GM18508 (cell line): Measurements from ENCODE around the gene ATG7.
"Not testable (repeated sequence)": the region's sequence is repeated elsewhere in the genome, so short reads cannot be mapped to it uniquely, and the experiment has no call there.

Experiments used
- ATAC-seq: cut with Tn5 transposase; IDR thresholded peaks from one replicate; pipeline ENCODE4 v1.9.1; 2021; ENCODE audit warnings: moderate number of reproducible peaks; ENCODE audit not compliant: insufficient read depth, unreplicated experiment

ATG7 gene

DNA sequence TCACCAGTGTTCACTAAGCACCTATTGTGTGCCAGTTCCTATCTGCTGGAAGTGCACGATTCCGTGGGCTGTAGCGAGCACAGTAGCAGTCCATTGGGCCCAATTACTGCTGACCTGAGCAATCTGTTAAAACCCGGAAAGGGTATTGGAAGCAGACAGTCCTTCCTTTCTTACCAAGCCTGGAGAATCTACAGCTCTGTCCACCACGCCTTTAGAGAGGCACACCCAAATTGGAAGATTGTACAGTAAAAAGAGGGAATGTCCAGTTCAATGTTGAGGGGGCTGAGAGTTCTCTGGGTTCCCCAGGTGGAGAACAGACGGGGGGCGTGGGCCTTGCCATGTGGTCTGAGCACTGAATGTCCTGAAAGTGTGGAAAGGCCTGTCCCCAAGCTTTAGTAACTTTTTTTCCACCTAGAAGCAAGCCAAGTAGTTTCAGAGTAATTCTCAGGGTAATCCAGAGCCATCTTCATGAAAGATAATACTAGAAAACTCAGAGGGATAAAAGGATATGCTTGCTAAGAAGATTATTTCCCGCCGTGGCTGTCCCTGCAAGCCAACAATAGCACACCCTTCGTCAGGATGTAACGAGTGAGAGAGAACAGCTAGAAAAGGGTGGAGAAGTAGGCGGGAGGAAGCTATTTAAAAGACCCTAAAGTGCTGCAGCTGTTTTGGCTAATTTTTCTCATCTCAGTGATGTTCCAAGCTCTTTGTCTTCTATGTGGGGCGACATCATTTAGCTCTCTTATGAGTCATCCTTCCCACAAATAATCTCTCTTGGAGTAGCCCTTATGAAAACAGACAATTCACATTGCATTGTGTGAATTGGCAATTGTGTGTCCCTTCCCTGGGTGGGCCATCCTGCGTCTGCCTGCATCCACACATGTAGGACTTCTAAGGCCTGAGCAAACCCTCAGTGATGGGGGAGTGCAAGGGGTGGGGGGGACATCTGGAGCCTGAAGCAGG lies 181.0 kb downstream of the ATG7 start:
- ATAC-seq, result no peak

GRCh38 chr3:11455956-11456355 lies 183.8 kb downstream of the ATG7 start:
- ATAC-seq, result no peak

GRCh38 chr3:11457135-11457534 lies 184.9 kb downstream of the ATG7 start:
- ATAC-seq, result no peak

- ATAC-seq, result no peak
Measured at GRCh38 chr3:11459186-11459824, 187.1 kb downstream of the ATG7 start.

DNA sequence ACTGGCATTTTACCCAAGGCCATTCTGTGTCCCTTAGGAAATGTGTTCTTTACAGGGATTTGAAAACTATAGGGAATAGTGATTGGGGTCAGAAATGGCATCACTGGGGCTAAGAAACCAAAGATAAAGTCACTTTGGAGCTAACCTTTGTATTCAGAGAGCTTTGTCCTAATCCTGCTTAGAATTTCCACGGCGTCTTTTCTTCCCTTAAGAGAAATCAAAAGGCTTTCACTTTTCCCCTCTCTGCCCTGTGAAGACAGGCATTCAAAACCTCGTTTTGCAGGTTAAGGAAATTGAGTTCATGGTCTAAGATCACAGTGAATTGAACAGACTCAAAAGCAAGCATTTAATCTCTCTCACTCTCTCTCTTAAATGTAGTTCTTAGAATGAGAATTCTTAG lies 189.0 kb downstream of the ATG7 start:
- no peak for ATAC-seq

DNA sequence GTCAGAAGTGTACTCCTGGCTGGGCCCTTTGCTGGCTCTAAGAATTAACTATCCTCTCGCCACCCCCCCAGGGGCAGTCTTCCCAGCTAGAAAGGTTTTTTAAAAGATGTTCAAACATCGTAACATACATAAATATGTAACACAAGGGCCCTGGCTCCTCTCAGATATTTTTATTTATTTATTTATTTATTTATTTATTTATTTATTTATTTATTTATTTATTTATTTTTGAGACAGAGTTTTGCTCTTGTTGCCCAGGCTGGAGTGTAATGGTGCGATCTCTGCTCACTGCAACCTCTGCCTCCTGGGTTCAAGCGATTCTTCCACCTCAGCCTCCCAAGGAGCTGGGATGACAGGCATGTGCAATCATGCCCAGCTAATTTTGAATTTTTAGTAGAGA lies 190.5 kb downstream of the ATG7 start:
- not testable (repeated sequence) for ATAC-seq

DNA sequence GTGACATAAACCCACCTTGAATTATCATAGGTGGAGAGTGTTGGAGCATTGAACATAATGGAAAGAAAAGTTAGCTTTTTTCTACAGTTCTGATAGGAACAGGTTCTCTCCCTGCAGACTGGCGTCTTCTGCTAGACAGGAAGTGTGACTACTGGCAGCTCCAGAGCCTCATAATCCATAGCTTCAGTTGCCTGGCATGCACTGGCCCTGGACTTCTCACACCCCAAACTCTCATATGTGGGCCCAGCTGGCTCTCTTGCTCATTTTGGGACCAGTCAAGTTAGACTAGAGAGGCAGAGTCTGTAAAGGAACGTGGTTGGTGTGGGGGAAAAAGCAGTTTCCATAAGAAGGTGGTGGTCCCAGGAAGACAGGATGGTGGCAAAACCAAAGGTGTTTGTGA lies 191.4 kb downstream of the ATG7 start:
- no peak for ATAC-seq

DNA sequence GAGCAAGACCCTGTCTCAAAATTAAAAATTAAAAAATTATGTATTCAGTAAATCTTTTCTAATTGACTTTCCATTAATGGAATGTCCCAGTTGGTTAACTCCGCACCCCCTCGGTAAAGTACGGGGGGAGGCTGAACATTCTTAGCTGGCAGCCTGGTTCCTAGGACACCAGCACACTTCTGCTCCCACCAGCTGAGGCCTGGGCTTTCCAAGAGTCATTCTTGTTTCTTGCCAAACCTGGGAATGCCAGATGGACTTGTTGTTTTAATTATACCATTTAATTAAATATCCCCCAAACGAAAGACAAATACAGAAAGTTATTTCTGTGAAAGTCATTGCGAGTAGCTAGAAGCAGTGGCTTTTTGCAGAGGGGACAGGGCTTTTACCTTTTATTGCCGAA lies 192.2 kb downstream of the ATG7 start:
- no peak for ATAC-seq

GRCh38 chr3:11465744-11466616 lies 193.8 kb downstream of the ATG7 start:
- ATAC-seq, result no peak

GRCh38 chr3:11467875-11468274 lies 195.7 kb downstream of the ATG7 start:
- ATAC-seq, result no peak

DNA sequence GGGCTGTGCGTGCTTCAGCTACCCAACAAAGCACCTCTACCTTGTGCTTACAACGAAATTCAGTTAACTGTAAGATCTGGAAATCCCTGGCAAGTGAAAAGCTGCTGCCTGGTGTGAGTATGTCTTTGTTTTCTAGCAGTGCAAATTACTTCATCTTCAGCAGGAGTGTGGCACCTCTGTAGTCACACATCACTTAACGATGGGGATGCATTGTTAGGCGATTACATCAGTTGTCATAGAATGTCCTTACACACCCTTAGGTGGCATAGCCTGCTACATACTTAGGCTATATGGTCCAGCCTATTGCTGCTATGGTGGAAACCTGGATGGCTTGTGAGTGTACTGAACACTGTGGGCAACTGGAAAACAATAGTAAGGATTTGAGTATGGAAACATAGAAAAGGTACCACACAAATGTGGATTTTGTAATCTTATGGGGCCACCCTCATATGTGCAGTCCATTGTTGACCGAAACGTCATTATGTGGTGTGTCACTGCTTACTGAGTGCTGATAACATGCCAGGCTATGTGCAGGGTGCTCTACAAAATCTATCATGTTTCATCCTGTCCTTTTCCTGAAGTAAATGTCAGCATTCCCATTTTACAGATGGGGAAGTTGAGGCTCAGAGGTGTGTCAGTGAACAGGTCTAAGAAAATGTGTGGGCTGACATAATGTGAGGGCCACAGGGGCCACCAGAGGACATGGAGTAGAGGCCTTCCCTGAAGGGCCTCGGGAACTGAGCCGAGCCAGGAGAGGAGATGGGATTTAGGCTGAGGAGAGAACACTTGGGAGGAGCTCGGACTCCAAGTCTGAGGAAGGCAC lies 198.0 kb downstream of the ATG7 start:
- no peak for ATAC-seq

GRCh38 chr3:11475324-11475723 lies 203.1 kb downstream of the ATG7 start:
- no peak for ATAC-seq

DNA sequence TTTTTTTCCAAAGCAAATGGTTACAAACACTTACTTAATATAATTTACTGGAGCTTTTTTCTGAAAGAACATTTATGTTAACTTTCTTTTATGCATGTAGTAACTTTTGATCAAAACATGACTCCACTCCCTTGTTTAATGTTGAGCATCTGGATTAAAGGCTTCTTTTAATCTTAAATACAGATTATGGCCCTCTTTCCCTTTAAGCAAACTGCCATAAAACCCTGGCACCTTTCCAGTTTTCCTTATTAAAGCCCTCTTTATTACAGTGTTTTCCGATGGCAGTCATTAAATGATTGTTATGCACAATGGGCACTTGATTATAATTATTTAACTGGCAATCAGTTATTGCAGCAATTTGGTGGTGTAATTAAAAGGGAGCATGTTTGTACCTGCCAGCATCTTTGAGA lies 204.5 kb downstream of the ATG7 start:
- ATAC-seq, result no peak

DNA sequence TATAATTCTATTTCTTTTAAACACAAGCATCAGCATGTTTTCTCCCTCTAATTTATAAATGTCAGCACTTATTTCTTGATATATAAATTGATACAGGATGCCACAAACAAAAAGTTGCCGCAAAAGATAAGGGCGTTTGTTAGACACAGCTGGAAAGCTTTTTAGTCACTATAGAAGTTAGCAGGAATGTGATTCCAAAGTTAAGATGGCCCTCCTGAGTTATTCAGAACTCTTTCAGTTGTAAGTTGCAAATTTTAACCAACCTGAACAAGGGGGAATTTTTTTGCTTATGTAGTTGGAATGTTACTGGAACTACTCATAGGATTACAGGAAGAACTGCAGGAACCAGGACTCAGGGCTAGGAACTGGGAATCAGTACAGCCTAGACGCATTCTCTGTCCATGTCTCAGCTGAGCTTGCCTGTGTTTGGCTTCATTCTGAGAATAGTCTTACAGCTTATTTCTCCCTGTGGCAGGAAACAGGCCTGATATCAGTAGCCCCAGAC lies 205.3 kb downstream of the ATG7 start:
- ATAC-seq, result no peak

GRCh38 chr3:11478167-11478566 lies 206.0 kb downstream of the ATG7 start:
- no peak for ATAC-seq

DNA sequence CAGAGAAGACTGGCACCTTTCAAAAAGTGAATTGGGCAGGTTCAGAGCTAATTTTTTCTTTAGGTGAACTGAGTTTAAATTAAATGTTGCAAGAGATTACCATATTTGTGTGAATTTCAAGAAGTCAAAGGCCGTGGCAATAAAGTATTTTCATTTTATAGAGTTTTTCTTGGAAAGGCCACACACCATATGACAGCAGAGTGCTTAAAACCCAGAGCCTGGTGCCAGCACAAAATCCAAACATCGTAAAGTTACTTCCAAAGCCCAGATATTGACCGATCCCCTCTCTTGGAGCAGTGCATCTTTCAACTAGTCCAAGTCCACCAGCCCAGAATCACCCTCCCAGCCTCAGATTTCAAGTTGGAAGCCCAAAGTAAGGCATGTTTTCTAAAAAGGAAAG lies 207.0 kb downstream of the ATG7 start:
- no peak for ATAC-seq

- no peak for ATAC-seq
Measured at GRCh38 chr3:11480663-11481298, 208.6 kb downstream of the ATG7 start.

GRCh38 chr3:11481556-11481955 lies 209.4 kb downstream of the ATG7 start:
- no peak for ATAC-seq

- ATAC-seq, result no peak
Measured at GRCh38 chr3:11482021-11482420, 209.8 kb downstream of the ATG7 start.
